Uterus (tissue), 4 donors: Measurements from ENCODE around the gene NBPF1. TPM values are rescaled to one million over a fixed set of nuclear protein-coding genes. Genes with fewer than 3 reads are reported as not detected.
"Not testable (repeated sequence)": the region's sequence is repeated elsewhere in the genome, so short reads cannot be mapped to it uniquely, and the experiment has no call there.

ENCODE experiments used
- DNase-seq, 2 donors: peaks; one replicate each; pipeline ENCODE4 v3.0.0-alpha.2; 2019 to 2020
- H3K27ac ChIP-seq, 2 donors: fragments of 200-600 bp; sonication (generic); 1 replicate in 1 of 2; 2 replicates in 1 of 2; pipeline ENCODE4 v1.5.1; 2016 to 2018
- H3K27me3 ChIP-seq, 2 donors: fragments of 200-600 bp; sonication (generic); one replicate each; pipeline ENCODE4 v1.5.1; 2018 to 2019; ENCODE audit warnings: control low read depth in 1 of 2
- H3K36me3 ChIP-seq, 2 donors: fragments of 200-600 bp; sonication (generic); one replicate each; pipeline ENCODE4 v1.5.1; 2019; ENCODE audit warnings: control low read depth in 1 of 2
- H3K4me1 ChIP-seq, 2 donors: fragments of 200-600 bp; sonication (generic); one replicate each; pipeline ENCODE4 v1.5.1; 2018 to 2019; ENCODE audit warnings: control low read depth in 1 of 2
- H3K4me3 ChIP-seq, 2 donors: fragments of 200-600 bp; sonication (generic); 1 replicate in 1 of 2; 2 replicates in 1 of 2; pipeline ENCODE4 v1.5.1; 2018 to 2019; ENCODE audit warnings: mild to moderate bottlenecking in 1 of 2
- H3K9me3 ChIP-seq, 2 donors: fragments of 200-600 bp; sonication (generic); one replicate each; pipeline ENCODE4 v1.5.1; 2019; ENCODE audit warnings: control low read depth in 1 of 2
- POLR2A ChIP-seq, 2 donors: fragments of 450-650 bp; IDR thresholded peaks; one replicate each; pipeline ENCODE4 v1.6.1; 2016; ENCODE audit warnings: antibody characterized with exemption in 2 of 2, mild to moderate bottlenecking in 1 of 2, moderate library complexity in 1 of 2
- intact Hi-C: fragments of 100-400 bp; cut with DNase I; formaldehyde crosslinking; loops from one replicate; pipeline ENCODE4 v1.15.1; 2023; ENCODE audit warnings: low total_unique reads
- total RNA-seq, 4 donors: library from RNA; depleted of rRNA in 3 of 4; stranded (reverse); fragments of >200 nt in 3 of 4; gene quantifications; one replicate each; pipeline versions ENCODE4 v1.1.0 to v1.2.4, GENCODE V29; 2014 to 2023
- TF ChIP-seq, protein P1 (sequence below), 4 experiments: fragments of 200-600 bp in 2 of 4; fragments of 450-650 bp in 2 of 4; sonication (generic) in 2 of 4; IDR thresholded peaks; one replicate each; pipeline ENCODE4 v1.5.1; 2016 to 2019; ENCODE audit warnings: antibody characterized with exemption in 4 of 4, mild to moderate bottlenecking in 2 of 4, moderate library complexity in 1 of 4
- donor health status: DM: yes; HTN: yes; CAD: no.

The NBPF1 gene
- total RNA-seq, 4 donors from 2014 or later = 29.4 to 178 (median 39.2) TPM

DNA sequence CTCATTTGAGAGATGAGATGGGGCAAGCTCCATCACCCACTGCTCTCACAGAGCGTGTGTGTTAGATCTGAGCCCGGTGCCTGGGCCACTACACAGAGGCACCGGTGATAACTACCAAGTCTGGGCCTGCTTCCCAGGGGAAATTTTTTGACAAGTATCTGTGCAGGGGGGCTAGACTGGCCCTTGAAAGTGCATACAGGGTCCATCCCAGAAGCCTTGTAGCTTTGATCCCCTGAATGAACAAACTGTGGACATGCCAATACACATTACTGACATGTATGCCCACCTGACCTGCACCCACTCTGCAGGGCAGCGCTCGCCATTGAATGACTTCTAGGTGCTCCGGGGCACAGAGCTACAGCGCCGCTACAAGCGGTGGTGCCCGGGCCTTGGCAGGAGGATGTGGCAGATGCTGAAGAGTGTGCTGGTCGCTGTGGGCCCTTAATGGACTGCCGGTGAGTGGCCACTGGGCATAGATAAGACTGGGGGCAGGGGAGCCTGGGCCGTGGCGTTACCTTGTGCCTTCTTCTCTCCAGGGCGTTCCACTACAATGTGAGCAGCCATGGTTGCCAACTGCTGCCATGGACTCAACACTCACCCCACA lies 32.8 kb upstream of the NBPF1 start:
- H3K27me3 ChIP-seq, H3K9me3 ChIP-seq, H3K27ac ChIP-seq, intact Hi-C loops, H3K36me3 ChIP-seq, H3K4me3 ChIP-seq: not testable (repeated sequence)
- peaks cover 0 to 16% of the 10 kb centered on the region in 2 donors for H3K4me1 ChIP-seq
- DNase-seq = peak; percentile 23

- Histone ChIP-seq H3K4me1 (peaks cover 0 to 16% of the 10 kb centered on the region in 2 donors), H3K4me3 (peak overlapping the region; percentile 48 to 65), H3K27ac (peak overlapping the region; percentile 73 to 78)
- DNase-seq = peak; percentile 34 to 46
- H3K36me3 ChIP-seq, intact Hi-C loops, H3K27me3 ChIP-seq, H3K9me3 ChIP-seq: not testable (repeated sequence)
Measured at GRCh38 chr1:16645271-16646060, 32.1 kb upstream of the NBPF1 start.

- H3K36me3 ChIP-seq, H3K27me3 ChIP-seq, H3K9me3 ChIP-seq, intact Hi-C loops: not testable (repeated sequence)
- peak overlapping the region; percentile 48 to 65 for H3K4me3 ChIP-seq
- peak overlapping the region; percentile 73 to 78 for H3K27ac ChIP-seq
- peak; percentile 97 to 98 for DNase-seq
- H3K4me1 ChIP-seq = peaks cover 0 to 16% of the 10 kb centered on the region in 2 donors
- peak in 1 of 2 donors; percentile 65 for TF ChIP-seq POLR2A (IDR thresholded peaks at IDR 0.05)
- TF ChIP-seq, protein P1, sequence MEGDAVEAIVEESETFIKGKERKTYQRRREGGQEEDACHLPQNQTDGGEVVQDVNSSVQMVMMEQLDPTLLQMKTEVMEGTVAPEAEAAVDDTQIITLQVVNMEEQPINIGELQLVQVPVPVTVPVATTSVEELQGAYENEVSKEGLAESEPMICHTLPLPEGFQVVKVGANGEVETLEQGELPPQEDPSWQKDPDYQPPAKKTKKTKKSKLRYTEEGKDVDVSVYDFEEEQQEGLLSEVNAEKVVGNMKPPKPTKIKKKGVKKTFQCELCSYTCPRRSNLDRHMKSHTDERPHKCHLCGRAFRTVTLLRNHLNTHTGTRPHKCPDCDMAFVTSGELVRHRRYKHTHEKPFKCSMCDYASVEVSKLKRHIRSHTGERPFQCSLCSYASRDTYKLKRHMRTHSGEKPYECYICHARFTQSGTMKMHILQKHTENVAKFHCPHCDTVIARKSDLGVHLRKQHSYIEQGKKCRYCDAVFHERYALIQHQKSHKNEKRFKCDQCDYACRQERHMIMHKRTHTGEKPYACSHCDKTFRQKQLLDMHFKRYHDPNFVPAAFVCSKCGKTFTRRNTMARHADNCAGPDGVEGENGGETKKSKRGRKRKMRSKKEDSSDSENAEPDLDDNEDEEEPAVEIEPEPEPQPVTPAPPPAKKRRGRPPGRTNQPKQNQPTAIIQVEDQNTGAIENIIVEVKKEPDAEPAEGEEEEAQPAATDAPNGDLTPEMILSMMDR (IDR thresholded peaks at IDR 0.05) = peak; percentile 51 to 79 (median 68)
Measured at GRCh38 chr1:16644482-16645270, 31.3 kb upstream of the NBPF1 start.

GRCh38 chr1:16644193-16644481 lies 30.8 kb upstream of the NBPF1 start:
- Histone ChIP-seq H3K36me3 (no peaks in the 10 kb centered on the region), H3K27ac (peak overlapping the region; percentile 73 to 78), H3K4me1 (peaks cover 0 to 16% of the 10 kb centered on the region in 2 donors), H3K4me3 (peak overlapping the region; percentile 48 to 65), H3K27me3 (no peaks in the 10 kb centered on the region), H3K9me3 (no peaks in the 10 kb centered on the region)
- DNase-seq = no peak
- TF ChIP-seq, protein P1 (IDR thresholded peaks at IDR 0.05) = no peak
- TF ChIP-seq POLR2A (IDR thresholded peaks at IDR 0.05) = no peak
- intact Hi-C loops = no loop called here

GRCh38 chr1:16643476-16644192 lies 30.3 kb upstream of the NBPF1 start:
- DNase-seq = peak; percentile 16 to 20
- peak overlapping the region; percentile 73 to 78 for H3K27ac ChIP-seq
- H3K9me3 ChIP-seq, H3K27me3 ChIP-seq, H3K36me3 ChIP-seq, intact Hi-C loops: not testable (repeated sequence)
- H3K4me1 ChIP-seq = peaks cover 0 to 16% of the 10 kb centered on the region in 2 donors
- peak overlapping the region; percentile 48 to 65 for H3K4me3 ChIP-seq

DNA sequence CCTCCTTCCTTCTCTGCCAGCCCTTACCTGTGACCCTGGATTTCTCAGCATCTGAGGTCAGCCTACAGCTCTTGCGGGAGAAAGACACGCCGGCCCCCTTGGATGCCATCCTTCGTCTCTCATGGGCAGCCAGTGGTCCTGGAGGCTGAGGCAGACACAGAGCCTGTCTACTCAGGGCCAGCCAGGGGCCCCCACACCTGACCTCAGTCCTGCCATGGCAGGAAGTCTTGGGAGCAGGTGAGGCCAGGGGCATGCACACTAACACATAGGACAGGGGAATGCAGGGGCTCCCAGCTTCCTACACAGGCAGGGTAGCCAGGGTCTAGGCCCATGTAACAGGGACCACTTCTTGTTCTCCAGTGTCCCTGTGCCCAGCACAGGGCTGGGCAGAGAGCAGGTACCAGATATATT lies 29.6 kb upstream of the NBPF1 start:
- H3K4me1 ChIP-seq = peaks cover 0 to 16% of the 10 kb centered on the region in 2 donors
- H3K36me3 ChIP-seq, H3K27me3 ChIP-seq, intact Hi-C loops, H3K4me3 ChIP-seq, H3K9me3 ChIP-seq, H3K27ac ChIP-seq: not testable (repeated sequence)
- peak; percentile 22 to 39 for DNase-seq

- H3K27ac ChIP-seq, intact Hi-C loops, H3K4me3 ChIP-seq, H3K36me3 ChIP-seq, H3K27me3 ChIP-seq, H3K9me3 ChIP-seq: not testable (repeated sequence)
- peak; percentile 14 to 16 for DNase-seq
- peaks cover 0 to 16% of the 10 kb centered on the region in 2 donors for H3K4me1 ChIP-seq
Measured at GRCh38 chr1:16642025-16642966, 28.9 kb upstream of the NBPF1 start.

GRCh38 chr1:16641159-16641975 lies 28.0 kb upstream of the NBPF1 start:
- DNase-seq = not testable (repeated sequence)

More at GRCh38 chr1:16641159-16641975, 28.0 kb upstream of the NBPF1 start:
- H3K36me3 ChIP-seq, intact Hi-C loops, H3K4me3 ChIP-seq, H3K9me3 ChIP-seq, H3K27ac ChIP-seq, H3K27me3 ChIP-seq: not testable (repeated sequence)
- peaks cover 0 to 16% of the 10 kb centered on the region in 2 donors for H3K4me1 ChIP-seq
